ENCODE measurements around the gene TBX18. TPM values are rescaled to one million over a fixed set of nuclear protein-coding genes. Genes with fewer than 3 reads are reported as not detected.

The TBX18 gene
- total RNA-seq, 1 experiment from 2014 or later: 0.15 TPM

GRCh38 chr6:84805145-84805544 is 40.7 kb upstream of the TBX18 start:
- ATAC-seq: no peak
- H3K9me3 Mint-ChIP-seq: no peaks in the 10 kb centered on the region
- DNase-seq (ENCODE audit: low spot score): no peak
- H3K4me1 Mint-ChIP-seq: peaks cover 7% of the 10 kb centered on the region
- no peak overlapping the region for H3K4me3 Mint-ChIP-seq
- H3K27ac Mint-ChIP-seq: no peak overlapping the region
- H3K36me3 Mint-ChIP-seq: no peaks in the 10 kb centered on the region
- CTCF ChIA-PET: no interaction called here
- POLR2A ChIA-PET: no interaction called here
- no peaks in the 10 kb centered on the region for H3K27me3 Mint-ChIP-seq (ENCODE audit: low read depth)
- no peak for TF ChIP-seq USF2 (CRISPR knock-in tag; IDR thresholded peaks at IDR 0.05)
- no peak for TF ChIP-seq TEAD4 (CRISPR knock-in tag; IDR thresholded peaks at IDR 0.05)
- TF ChIP-seq KAT7 (CRISPR knock-in tag; IDR thresholded peaks at IDR 0.05; ENCODE audit: borderline replicate concordance): no peak
- TF ChIP-seq ZNF281 (CRISPR knock-in tag; IDR thresholded peaks at IDR 0.05): no peak
- TF ChIP-seq CBFB (CRISPR knock-in tag; IDR thresholded peaks at IDR 0.05; ENCODE audit: low read depth): no peak

GRCh38 chr6:84804720-84805119 is 40.3 kb upstream of the TBX18 start:
- TF ChIP-seq JAZF1 (CRISPR knock-in tag; IDR thresholded peaks at IDR 0.05) (no peak), E2F1 (CRISPR knock-in tag; IDR thresholded peaks at IDR 0.05) (no peak), USF2 (CRISPR knock-in tag; IDR thresholded peaks at IDR 0.05) (no peak), NR1H2 (CRISPR knock-in tag; IDR thresholded peaks at IDR 0.05) (no peak), KAT7 (CRISPR knock-in tag; IDR thresholded peaks at IDR 0.05; ENCODE audit: borderline replicate concordance) (no peak), ZNF416 (CRISPR knock-in tag; IDR thresholded peaks at IDR 0.05) (no peak)
- Mint-ChIP-seq H3K36me3 (no peaks in the 10 kb centered on the region), H3K27ac (no peak overlapping the region), H3K4me1 (peaks cover 5% of the 10 kb centered on the region), H3K9me3 (no peaks in the 10 kb centered on the region), H3K27me3 (ENCODE audit: low read depth) (no peaks in the 10 kb centered on the region), H3K4me3 (no peak overlapping the region)
- ChIA-PET POLR2A (no interaction called here), CTCF (no interaction called here)
- no peak for ATAC-seq
- DNase-seq (ENCODE audit: low spot score): no peak

GRCh38 chr6:84801250-84801649 is 36.9 kb upstream of the TBX18 start:
- Mint-ChIP-seq H3K27ac (no peak overlapping the region), H3K9me3 (peaks cover 14% of the 10 kb centered on the region), H3K4me1 (no peaks in the 10 kb centered on the region), H3K36me3 (peaks cover 6% of the 10 kb centered on the region), H3K4me3 (no peak overlapping the region), H3K27me3 (ENCODE audit: low read depth) (peaks cover 3% of the 10 kb centered on the region; the same call in 1 of the 2 replicates)
- ChIA-PET CTCF (no interaction called here), POLR2A (no interaction called here)
- ATAC-seq (no peak), DNase-seq (ENCODE audit: low spot score) (no peak)
- TF ChIP-seq E2F5 (CRISPR knock-in tag; IDR thresholded peaks at IDR 0.05) (no peak), MLX (CRISPR knock-in tag; IDR thresholded peaks at IDR 0.05) (no peak), ARID4B (CRISPR knock-in tag; IDR thresholded peaks at IDR 0.05; ENCODE audit: borderline replicate concordance) (no peak), IRF2 (CRISPR knock-in tag; IDR thresholded peaks at IDR 0.05; ENCODE audit: borderline replicate concordance, low read depth) (no peak), ZNF423 (CRISPR knock-in tag; IDR thresholded peaks at IDR 0.05) (no peak), E2F4 (CRISPR knock-in tag; IDR thresholded peaks at IDR 0.05; ENCODE audit: borderline replicate concordance, low read depth) (no peak), SOX15 (CRISPR knock-in tag; IDR thresholded peaks at IDR 0.05) (no peak), GRHL2 (CRISPR knock-in tag; IDR thresholded peaks at IDR 0.05; ENCODE audit: insufficient replicate concordance, severe bottlenecking) (no peak), FOXJ3 (CRISPR knock-in tag; IDR thresholded peaks at IDR 0.05; ENCODE audit: borderline replicate concordance) (no peak), GTF2I (CRISPR knock-in tag; conservative IDR thresholded peaks at IDR 0.05) (no peak), PRRX2 (CRISPR knock-in tag; IDR thresholded peaks at IDR 0.05) (no peak)

Measured in WTC11 (cell line).